Activated T-cell treated with anti-CD3 and anti-CD28 coated beads for 24 hours (primary cell): ENCODE measurements around the gene MLKL.

Experiments
- DNase-seq: peaks from one replicate; pipeline ENCODE4 v3.0.0-alpha.2; 2020; ENCODE audit warnings: low read depth

The MLKL gene

DNA sequence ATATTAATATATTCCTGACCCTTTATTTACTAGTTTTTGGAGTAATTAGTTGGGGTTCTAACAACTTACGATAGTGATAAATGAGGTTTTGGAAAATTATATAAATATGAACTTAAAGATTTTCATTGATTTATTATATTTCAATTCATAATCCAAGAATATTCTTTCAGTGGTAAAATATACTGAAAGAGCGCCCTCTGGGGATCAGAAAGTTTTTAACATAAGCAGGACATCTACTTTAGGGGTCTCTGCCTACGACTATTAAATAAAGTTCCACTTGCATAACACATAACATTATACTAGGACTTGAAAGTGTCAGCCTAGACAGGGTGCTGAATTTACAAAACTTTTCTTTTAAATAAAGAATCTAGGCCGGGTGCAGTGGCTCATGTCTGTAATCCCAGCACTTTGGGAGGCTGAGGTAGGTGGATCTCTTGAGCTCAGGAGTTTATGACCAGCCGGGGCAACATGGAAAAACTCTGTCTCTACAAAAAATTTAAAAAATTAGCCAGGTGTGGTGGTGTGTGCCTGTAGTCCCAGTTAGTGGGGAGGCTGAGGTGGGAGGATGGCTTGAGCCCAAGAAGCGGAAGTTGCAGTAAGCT, 49.6 kb downstream of the MLKL start:
- DNase-seq = no peak

DNA sequence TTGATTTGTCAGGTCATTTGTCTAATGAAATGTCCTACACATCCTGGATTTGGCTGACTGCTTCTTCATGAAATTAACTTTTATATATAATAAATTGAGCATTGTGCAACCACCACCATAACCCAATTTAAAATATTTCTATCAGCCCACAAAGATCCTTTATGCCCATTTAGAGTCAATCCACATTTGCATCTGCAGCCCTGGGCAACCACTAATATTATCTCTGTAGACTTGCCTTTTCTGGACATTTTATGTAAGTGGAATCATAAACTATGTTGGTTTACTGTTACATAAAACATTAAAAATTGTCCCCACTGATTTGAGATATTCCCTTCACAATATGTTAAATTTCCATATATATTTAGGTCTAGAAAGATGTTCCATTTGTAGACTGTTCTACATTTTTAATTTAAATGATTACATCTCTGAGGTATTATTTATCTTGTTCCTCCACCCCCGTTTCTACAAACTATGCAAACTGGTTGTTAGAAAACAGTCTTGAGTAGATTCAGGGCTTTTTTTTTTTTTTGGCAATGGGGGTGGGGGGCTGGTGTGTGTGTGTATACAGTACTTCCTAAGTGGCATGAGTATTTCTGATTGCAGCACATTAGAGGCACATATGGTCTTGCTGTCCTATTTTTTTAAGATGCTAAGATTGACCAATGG, 50.7 kb downstream of the MLKL start:
- DNase-seq = no peak

DNA sequence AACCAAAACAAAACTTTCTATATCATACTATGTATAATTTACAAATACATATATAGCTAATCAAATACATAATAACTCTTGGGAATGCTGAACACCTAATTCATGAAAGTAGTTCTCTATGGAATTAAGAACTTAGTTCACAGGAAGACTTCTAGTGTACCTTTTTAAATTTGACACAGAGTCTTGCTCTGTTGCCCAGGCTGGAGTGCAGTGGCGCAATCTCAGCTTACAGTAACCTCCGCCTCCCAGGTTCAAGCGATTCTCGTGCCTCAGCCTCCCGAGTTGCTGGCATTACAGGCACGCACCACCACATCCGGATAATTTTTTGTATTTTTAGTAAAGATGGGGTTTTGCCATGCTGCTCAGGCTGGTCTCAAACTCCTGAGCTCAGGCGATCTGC, 58.7 kb downstream of the MLKL start:
- DNase-seq = no peak

DNA sequence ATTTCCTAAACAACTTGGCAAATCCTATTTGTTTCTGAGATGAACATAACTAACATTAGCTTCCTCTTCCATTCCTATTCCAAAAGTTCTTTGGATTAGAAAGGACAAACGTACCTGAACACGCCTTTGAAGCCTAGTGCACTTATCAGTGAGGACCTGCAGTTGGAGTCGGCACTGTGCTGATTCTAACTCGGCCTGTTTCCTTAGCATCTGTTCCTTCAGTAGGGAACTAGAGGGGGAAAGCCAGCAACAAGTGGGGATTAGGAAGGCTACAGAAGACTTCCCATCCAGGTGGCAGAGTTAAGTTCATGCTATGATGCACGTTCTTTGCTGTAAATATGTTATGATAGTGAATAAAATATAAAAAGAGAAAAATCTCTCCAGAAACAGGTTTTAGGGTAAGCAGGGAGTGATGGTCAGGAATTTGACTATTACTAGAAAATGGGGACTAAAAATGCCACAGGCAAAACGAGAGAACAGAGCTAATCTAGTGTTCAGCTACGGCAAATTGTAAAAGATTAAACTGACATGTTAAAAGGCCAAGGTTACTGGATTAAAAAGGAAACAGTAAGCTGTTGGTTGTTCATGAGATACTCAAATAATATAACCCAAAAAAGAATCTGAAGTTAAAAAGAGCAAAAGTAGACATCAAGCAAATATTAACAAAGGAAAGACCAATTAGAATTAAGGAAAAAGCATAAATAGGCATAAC, 62.8 kb downstream of the MLKL start:
- DNase-seq = no peak

DNA sequence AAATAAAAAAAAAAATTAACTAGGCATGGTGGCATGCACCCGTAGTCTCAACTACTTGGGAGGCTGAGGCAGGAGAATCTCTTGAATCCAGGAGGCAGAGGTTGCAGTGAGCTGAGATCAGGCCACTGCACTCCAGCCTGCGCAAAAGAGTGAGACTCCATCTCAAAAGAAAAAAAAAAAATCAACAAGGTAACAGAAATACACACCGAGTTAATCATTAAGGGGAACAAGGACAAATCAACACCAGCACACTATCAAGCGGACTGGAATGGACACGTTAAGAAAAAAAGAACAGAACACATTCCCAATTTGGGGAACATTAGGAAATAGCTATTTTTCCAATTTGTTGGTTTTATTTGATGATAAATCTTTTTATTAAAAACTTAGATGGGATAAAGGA, 65.4 kb downstream of the MLKL start:
- no peak for DNase-seq

DNA sequence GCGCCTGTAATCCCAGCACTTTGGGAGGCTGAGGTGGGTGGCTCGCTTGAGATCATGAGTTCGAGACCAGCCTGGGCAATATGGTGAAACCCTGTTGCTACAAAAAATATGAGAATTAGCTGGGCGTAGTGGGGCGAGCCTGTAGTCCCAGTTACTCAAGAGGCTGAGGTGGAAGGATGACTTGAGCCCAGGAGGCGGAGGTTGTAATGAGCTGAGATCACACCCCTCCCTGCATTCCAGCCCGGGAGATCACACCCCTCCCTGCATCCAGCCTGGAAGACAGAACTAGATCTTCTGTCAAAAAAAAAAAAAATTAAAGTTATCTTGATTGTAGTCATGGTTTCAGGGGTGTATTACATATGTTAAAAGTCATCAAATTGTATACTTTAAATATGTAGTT, 67.0 kb downstream of the MLKL start:
- no peak for DNase-seq

DNA sequence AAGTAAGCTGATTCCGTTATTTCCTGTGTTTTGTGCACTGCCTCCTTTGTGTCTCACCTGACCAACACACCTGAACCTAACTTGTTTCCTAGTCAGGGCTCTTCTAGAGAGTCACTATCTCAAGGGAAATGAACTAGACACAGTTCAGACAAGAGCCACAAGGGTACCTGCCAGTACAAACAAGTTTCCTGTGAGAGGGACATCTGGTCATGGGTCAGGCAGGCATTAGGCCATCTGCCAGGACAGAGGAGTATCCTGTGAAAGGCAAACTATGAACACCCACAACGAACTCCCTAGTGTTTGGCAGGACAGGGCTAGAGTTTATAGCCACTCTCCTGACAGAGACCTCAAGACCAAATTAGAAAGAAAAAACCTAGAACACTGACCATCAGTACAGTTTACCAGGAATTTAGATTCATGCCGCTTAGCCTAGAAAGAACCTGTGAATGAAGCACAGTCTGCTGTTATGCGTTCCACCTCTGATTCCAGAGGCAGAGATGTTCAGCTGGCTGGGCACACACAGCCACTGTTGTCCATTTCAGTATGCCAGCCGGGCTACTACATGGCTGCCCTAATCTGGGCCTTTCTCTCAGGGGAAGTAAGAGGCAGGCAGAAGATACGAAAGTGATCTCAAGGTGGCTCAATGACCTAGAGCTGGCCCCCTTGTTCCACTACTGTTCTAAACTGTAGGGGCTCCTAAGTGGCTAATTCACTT, 73.0 kb downstream of the MLKL start:
- DNase-seq = no peak

DNA sequence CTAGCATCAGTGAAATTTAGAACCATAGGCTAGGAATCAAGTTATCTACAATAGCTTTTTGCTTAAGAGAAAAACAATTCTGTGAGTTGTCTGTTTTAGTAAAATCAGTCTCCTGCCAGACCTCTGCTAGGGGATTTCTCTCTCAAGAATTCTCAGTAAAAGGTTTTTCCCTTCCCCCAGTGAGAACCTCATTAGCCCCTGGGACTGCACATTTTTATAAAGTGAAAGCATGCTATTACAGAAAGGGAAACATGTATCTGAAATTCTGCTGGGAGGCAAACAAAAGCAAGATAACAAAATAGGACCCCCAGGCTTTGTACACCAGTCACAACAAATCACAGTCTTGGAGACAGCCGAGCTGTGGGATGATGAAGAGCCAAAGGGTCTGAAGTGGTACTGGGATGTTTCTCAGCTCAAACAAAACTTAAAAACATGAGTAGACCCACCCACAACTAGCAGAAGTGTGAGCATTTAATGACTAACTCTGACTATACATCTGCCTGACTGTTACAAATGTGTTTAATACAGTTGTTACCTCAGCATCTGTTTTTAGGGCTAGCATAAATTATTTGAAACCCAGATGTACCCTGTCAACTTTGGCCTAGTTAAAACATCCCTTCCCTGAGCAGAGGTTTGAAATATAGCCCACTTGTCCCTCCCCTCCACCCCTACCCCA, 73.8 kb downstream of the MLKL start:
- DNase-seq = no peak

DNA sequence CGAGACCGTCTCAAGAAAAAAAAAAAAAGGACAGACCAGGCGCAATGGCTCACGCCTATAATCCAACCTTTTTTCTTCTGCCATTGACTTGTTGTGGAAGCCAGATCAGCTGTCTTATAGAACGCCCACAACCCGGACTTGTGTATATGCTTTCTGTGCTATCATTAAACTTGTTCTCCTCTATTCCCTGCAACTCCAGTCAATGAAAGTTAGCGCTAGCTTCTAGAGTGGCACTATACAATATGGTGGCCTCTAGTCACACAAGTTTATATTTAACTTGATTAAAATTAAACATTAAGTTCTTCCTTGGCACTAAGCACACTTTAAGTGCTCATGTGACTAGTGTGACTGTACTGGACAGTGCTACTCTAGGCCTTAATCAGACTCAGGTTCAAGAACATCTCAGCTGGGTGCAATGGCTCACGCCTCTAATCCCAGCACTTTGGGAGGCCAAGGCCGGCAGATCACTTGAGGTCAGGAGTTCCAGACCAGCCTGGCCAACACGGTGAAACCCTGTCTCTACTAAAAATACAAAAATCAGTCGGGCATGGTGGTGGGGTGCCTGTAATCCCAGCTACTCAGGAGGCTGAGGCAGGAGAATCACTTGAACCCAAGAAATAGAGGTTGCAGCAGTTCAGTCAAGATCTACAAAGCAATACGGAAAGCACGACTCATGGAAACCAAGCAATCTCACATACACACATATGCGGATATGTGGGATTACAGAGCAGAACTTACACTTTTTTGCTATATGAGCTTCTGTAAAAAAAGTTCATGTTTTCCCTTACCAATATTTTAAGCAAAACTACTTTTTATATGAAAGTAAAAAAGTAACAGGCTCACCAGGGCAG, 74.9 kb downstream of the MLKL start:
- no peak for DNase-seq

DNA sequence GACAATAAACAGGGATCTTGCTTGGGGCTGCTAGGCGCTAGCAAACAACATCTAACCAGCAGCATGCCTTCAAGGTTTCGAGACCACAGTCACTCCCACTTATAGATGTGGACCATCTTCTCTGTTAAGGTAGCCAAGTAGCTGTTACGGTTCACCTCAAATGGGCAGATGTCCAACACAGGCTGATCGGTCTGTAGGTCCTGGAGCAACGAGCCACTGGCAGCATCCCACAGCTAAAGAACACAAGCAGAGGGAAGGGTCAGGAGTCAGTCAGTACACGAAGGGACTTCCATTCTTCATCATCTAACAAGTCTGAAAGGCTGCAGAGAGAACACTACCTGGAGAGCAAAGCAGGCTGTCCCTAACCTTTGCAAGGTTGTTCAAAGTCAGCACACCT, 76.8 kb downstream of the MLKL start:
- DNase-seq = no peak

DNA sequence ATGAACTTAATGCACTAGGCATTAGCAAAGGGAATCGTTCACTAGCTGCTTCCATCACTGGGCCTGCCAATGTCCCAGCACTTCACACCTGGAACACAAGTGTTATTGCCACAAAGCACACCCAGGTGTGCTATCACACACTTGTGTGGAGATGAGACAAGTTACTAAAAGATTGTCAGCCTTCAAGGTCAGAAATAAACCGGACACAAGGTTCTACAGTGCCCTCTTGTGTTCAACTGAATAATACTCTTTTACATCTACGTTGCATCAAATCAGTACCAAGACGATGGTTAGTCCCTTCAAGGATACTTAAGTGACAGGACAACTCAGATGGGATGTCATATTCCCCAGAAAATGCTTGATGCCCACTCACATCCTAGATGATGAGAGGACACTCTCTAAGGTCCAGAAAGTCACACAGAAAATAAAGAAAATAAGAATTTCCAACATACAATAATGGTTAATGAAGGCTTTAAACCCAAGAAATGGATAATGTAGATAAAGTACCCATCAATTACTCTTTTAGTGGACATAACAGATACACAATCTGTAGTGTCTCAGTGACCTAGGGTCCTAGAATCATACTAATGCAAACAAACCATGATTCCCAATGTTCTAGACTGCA, 77.3 kb downstream of the MLKL start:
- no peak for DNase-seq

DNA sequence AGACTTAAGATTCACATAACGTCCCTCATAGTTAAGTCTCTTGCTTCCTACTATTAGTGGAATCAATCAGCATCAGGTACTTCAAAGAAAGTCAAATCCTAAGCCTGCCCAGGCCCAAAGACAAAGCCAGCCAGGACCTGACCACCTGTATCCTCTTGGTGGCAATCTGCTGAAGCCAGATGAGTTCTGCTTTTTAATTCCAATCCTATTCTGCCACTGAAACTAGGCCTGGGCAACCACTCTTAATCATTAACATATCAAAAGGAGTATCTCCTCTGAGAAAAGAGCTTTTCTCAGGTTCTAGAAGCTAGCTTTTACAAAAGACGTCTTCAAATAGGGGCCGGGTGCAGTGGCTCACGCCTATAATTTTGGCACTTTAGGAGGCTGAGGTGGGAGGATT, 78.7 kb downstream of the MLKL start:
- no peak for DNase-seq
